ENCODE results near the gene COLEC11.
A peak's percentile ranks its signal among the peaks of the same experiment; 100 is the strongest.
"Not testable (repeated sequence)": the region's sequence is repeated elsewhere in the genome, so short reads cannot be mapped to it uniquely, and the experiment has no call there.

The COLEC11 gene

GRCh38 chr2:3606370-3607201 is 11.7 kb downstream of the COLEC11 start:
- TF ChIP-seq CTCF (conservative IDR thresholded peaks at IDR 0.05; ENCODE audit: low read depth, low read length): no peak
- no peak for DNase-seq (ENCODE audit: low read depth)
- H3K4me3 ChIP-seq (ENCODE audit: low read depth, low read length): no peak overlapping the region

GRCh38 chr2:3608373-3609278 is 13.7 kb downstream of the COLEC11 start:
- no peak for DNase-seq (ENCODE audit: low read depth)
- H3K4me3 ChIP-seq (ENCODE audit: low read depth, low read length): no peak overlapping the region
- TF ChIP-seq CTCF (conservative IDR thresholded peaks at IDR 0.05; ENCODE audit: low read depth, low read length): no peak

- H3K4me3 ChIP-seq (ENCODE audit: low read depth, low read length); DNase-seq (ENCODE audit: low read depth): not testable (repeated sequence)
These were observed 14.4 kb downstream of the COLEC11 start for GRCh38 chr2:3609279-3609673.

- no peak overlapping the region for H3K4me3 ChIP-seq (ENCODE audit: low read depth, low read length)
- no peak for DNase-seq (ENCODE audit: low read depth)
- no peak for TF ChIP-seq CTCF (conservative IDR thresholded peaks at IDR 0.05; ENCODE audit: low read depth, low read length)
These were observed 15.5 kb downstream of the COLEC11 start for GRCh38 chr2:3610415-3610814.

- no peak overlapping the region for H3K4me3 ChIP-seq (ENCODE audit: low read depth, low read length)
- no peak for TF ChIP-seq CTCF (conservative IDR thresholded peaks at IDR 0.05; ENCODE audit: low read depth, low read length)
- peak; percentile 46 for DNase-seq (ENCODE audit: low read depth)
These were observed 16.1 kb downstream of the COLEC11 start for GRCh38 chr2:3610881-3611505.

GRCh38 chr2:3611589-3611988 is 16.7 kb downstream of the COLEC11 start:
- DNase-seq (ENCODE audit: low read depth): no peak
- no peak overlapping the region for H3K4me3 ChIP-seq (ENCODE audit: low read depth, low read length)
- no peak for TF ChIP-seq CTCF (conservative IDR thresholded peaks at IDR 0.05; ENCODE audit: low read depth, low read length)
